ENCODE data around the gene DVL3. TPM values are rescaled to one million over a fixed set of nuclear protein-coding genes. Genes with fewer than 3 reads are reported as not detected.

The DVL3 gene
- total and polyA plus RNA-seq, 2 experiments from 2014 or later = 25.6 to 55.5 TPM

GRCh38 chr3:184145751-184146270 lies 9.4 kb upstream of the DVL3 start:
- no peaks in the 10 kb centered on the region for H3K9me2 ChIP-seq (ENCODE audit: insufficient read depth)
- no peaks in the 10 kb centered on the region for H3K4me1 ChIP-seq (ENCODE audit: insufficient read depth)
- H3K4me2 ChIP-seq = no peak overlapping the region
- no peaks in the 10 kb centered on the region for H3K27me3 ChIP-seq (ENCODE audit: insufficient read depth)
- DNase-seq (ENCODE audit: low spot score) (no peak), ATAC-seq (no peak)
- no peak overlapping the region for H2AFZ ChIP-seq
- Mint-ChIP-seq H3K9me3 (no peaks in the 10 kb centered on the region), H3K4me1 (peaks cover 2% of the 10 kb centered on the region; the same call in 1 of the 3 replicates), H3K27ac (no peak overlapping the region), H3K36me3 (ENCODE audit: low read depth) (peaks cover 45% of the 10 kb centered on the region), H3K4me3 (no peak overlapping the region), H3K27me3 (ENCODE audit: insufficient read depth, low read depth, poor library complexity) (peaks cover 4% of the 10 kb centered on the region)
- no peaks in the 10 kb centered on the region for H3F3A ChIP-seq (replicated peaks; ENCODE audit: low read depth)
- H3K36me3 ChIP-seq (ENCODE audit: insufficient read depth) = peaks cover 10% of the 10 kb centered on the region
- no peaks in the 10 kb centered on the region for H4K20me1 ChIP-seq (replicated peaks; ENCODE audit: insufficient read depth)
- no peak for TF ChIP-seq REST (IDR thresholded peaks at IDR 0.05; ENCODE audit: unreplicated experiment)
- no peak for TF ChIP-seq EZH2phosphoT487 (IDR thresholded peaks at IDR 0.05; ENCODE audit: unreplicated experiment)
- no peak for TF ChIP-seq EZH2 (IDR thresholded peaks at IDR 0.05; ENCODE audit: low read depth, unreplicated experiment)
- TF ChIP-seq ZNF114 (CRISPR knock-in tag; IDR thresholded peaks at IDR 0.05) = no peak
- TF ChIP-seq POLR2AphosphoS5 (IDR thresholded peaks at IDR 0.05; ENCODE audit: low read depth) = no peak
- TF ChIP-seq ZNF331 (CRISPR knock-in tag; IDR thresholded peaks at IDR 0.05; ENCODE audit: low read depth) = no peak
- no peak for TF ChIP-seq CREB1 (CRISPR knock-in tag; IDR thresholded peaks at IDR 0.05; ENCODE audit: low read depth)
- no peak overlapping the region for H3K27ac ChIP-seq (ENCODE audit: low read depth)
- no peaks in the 10 kb centered on the region for H3K79me2 ChIP-seq (replicated peaks; ENCODE audit: insufficient read depth)
- H3K4me3 ChIP-seq = no peak overlapping the region

GRCh38 chr3:184148076-184148475 lies 7.1 kb upstream of the DVL3 start:
- Histone ChIP-seq H3K4me3 (no peak overlapping the region), H2AFZ (no peak overlapping the region), H3K27ac (ENCODE audit: low read depth) (no peak overlapping the region), H4K20me1 (replicated peaks; ENCODE audit: insufficient read depth) (no peaks in the 10 kb centered on the region), H3K79me2 (replicated peaks; ENCODE audit: insufficient read depth) (no peaks in the 10 kb centered on the region), H3K4me1 (ENCODE audit: insufficient read depth) (no peaks in the 10 kb centered on the region), H3F3A (replicated peaks; ENCODE audit: low read depth) (no peaks in the 10 kb centered on the region), H3K36me3 (ENCODE audit: insufficient read depth) (peaks cover 5% of the 10 kb centered on the region; the same call in 1 of the 2 replicates), H3K9me2 (ENCODE audit: insufficient read depth) (no peaks in the 10 kb centered on the region), H3K27me3 (ENCODE audit: insufficient read depth) (no peaks in the 10 kb centered on the region), H3K4me2 (no peak overlapping the region)
- Mint-ChIP-seq H3K4me3 (no peak overlapping the region), H3K9me3 (no peaks in the 10 kb centered on the region), H3K27me3 (ENCODE audit: insufficient read depth, low read depth, poor library complexity) (peaks cover 4% of the 10 kb centered on the region), H3K27ac (no peak overlapping the region), H3K36me3 (ENCODE audit: low read depth) (peaks cover 22% of the 10 kb centered on the region), H3K4me1 (peaks cover 2% of the 10 kb centered on the region; the same call in 1 of the 3 replicates)
- ATAC-seq (no peak), DNase-seq (ENCODE audit: low spot score) (no peak)
- TF ChIP-seq POLR2AphosphoS5 (IDR thresholded peaks at IDR 0.05; ENCODE audit: low read depth) (no peak), NANOG (IDR thresholded peaks at IDR 0.05; ENCODE audit: borderline replicate concordance) (no peak), REST (IDR thresholded peaks at IDR 0.05; ENCODE audit: unreplicated experiment) (no peak), ETS1 (IDR thresholded peaks at IDR 0.05) (no peak), ZNF331 (CRISPR knock-in tag; IDR thresholded peaks at IDR 0.05; ENCODE audit: low read depth) (no peak), EZH2 (IDR thresholded peaks at IDR 0.05; ENCODE audit: low read depth, unreplicated experiment) (no peak), CTCF (conservative IDR thresholded peaks at IDR 0.05; ENCODE audit: low read depth in 2 of 2) (no peak), JUNB (IDR thresholded peaks at IDR 0.05; ENCODE audit: unreplicated experiment) (no peak)
